BE2C (cell line): ENCODE results near the gene TBC1D22A.

Experiments
- DNase-seq: peaks from one replicate; pipeline ENCODE4 v3.0.0-alpha.2; 2020
- H3K27me3 ChIP-seq: fragments of 250-450 bp; sonication (Bioruptor Pico); 2 replicates; pipeline ENCODE4 v1.5.1; 2020; ENCODE audit warnings: mild to moderate bottlenecking
- H3K36me3 ChIP-seq: fragments of 250-450 bp; sonication (Bioruptor Pico); 2 replicates; pipeline ENCODE4 v1.5.1; 2020; ENCODE audit warnings: mild to moderate bottlenecking
- H3K4me1 ChIP-seq: fragments of 250-450 bp; sonication (Bioruptor Pico); 2 replicates; pipeline ENCODE4 v1.5.1; 2020
- H3K4me3 ChIP-seq: 2 replicates; pipeline ENCODE4 v1.5.1; 2011; ENCODE audit warnings: low read depth, low read length
- H3K9me3 ChIP-seq: fragments of 250-450 bp; sonication (Bioruptor Pico); 2 replicates; pipeline ENCODE4 v1.5.1; 2020
- CTCF ChIP-seq: IDR thresholded peaks from 2 replicates; pipeline ENCODE4 v1.5.1; 2012; ENCODE audit warnings: mild to moderate bottlenecking, low read depth, low read length

TBC1D22A gene

DNA sequence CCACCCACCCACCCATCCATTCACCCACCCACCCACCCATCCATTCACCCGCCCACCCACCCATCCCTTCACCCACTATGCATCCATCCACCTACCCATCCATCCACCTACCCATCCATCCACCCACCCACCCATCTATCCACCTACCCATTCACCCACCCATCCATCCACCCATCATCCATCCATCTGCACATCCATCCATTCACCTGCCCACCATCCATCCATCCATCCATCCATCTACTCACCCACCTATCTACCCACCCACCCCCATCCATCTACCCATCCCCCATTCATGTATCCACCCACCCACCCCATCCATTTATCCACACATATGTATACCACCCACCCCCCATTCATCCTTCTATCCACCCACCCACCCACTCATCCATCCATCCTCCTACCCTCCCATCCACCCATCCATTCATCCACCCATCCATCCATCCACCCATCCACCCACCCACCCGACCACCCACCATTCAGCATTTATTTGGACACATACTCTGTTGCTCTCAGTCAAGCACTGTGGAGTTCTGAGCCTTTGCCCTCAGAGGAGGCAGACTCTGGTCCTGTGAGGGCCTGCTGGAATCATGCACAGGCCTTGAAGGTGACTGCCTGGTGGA lies 380.1 kb downstream of the TBC1D22A start:
- no peaks in the 10 kb centered on the region for H3K9me3 ChIP-seq
- DNase-seq = no peak
- no peaks in the 10 kb centered on the region for H3K36me3 ChIP-seq
- no peak for TF ChIP-seq CTCF
- no peaks in the 10 kb centered on the region for H3K27me3 ChIP-seq
- H3K4me3 ChIP-seq = no peak overlapping the region
- H3K4me1 ChIP-seq = peaks cover 15% of the 10 kb centered on the region

- no peak overlapping the region for H3K4me3 ChIP-seq
- no peak for DNase-seq
Measured at GRCh38 chr22:47143249-47143938, 380.9 kb downstream of the TBC1D22A start.

DNA sequence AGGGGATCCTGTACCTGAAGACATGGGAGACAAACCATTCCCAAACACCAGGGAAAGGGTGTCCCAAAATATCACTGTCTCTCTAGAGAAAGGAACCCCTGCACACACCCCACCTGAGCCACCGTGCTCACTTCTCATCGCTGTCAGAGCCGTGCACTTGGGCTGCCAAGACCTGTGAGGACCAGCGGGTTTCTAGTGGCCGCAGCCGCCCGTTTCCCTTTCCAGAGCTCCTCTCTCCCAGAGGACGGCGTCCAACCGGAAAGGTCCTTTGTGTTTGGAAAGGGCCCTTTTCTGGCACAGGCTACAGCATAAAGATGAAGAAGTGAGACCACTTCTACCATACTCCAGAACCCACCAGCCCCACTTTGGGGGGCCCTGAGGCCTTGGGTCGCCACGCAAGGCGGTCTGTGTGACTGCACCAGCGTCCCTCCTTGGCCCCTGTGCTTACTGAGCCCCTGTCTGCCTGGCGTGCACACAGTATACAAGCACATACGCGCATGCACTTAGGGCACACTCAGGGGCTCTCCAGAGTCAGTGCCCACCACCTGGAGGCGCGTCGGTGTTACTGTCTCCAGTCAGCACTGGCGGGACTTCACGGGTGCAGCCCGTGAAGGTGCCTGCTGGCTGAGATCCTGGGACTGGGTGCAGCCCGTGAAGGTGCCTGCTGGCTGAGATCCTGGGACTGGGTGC lies 381.8 kb downstream of the TBC1D22A start:
- no peaks in the 10 kb centered on the region for H3K27me3 ChIP-seq
- no peak overlapping the region for H3K4me3 ChIP-seq
- H3K36me3 ChIP-seq = no peaks in the 10 kb centered on the region
- no peak for TF ChIP-seq CTCF
- H3K4me1 ChIP-seq = peaks cover 15% of the 10 kb centered on the region
- no peaks in the 10 kb centered on the region for H3K9me3 ChIP-seq
- no peak for DNase-seq

More at GRCh38 chr22:47143249-47143938, 380.9 kb downstream of the TBC1D22A start:
- no peak for TF ChIP-seq CTCF
- Histone ChIP-seq H3K9me3 (no peaks in the 10 kb centered on the region), H3K27me3 (no peaks in the 10 kb centered on the region), H3K36me3 (no peaks in the 10 kb centered on the region), H3K4me1 (peaks cover 15% of the 10 kb centered on the region)

GRCh38 chr22:47144791-47145425 lies 382.5 kb downstream of the TBC1D22A start:
- H3K9me3 ChIP-seq = no peaks in the 10 kb centered on the region
- TF ChIP-seq CTCF = no peak
- DNase-seq = no peak
- no peak overlapping the region for H3K4me3 ChIP-seq
- no peaks in the 10 kb centered on the region for H3K27me3 ChIP-seq
- peaks cover 12% of the 10 kb centered on the region for H3K4me1 ChIP-seq
- H3K36me3 ChIP-seq = no peaks in the 10 kb centered on the region

DNA sequence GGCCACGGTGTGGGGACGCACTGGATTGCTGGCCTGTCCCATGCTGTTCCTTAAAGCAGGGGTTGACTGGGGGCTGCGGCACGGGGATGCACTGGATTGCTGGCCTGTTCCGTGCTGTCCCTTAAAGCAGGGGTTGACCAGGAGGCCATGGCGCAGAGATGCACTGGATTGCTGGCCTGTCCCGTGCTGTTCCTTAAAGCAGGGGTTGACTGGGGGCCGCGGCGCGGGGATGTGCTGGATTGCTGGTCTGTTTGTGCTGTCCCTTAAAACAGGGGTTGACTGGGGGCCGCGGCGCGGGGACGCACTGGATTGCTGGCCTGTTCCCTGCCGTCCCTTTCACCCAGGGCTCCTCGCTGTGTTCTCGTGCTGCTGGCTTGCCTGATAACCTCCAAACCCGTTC lies 383.4 kb downstream of the TBC1D22A start:
- no peak for DNase-seq
- Histone ChIP-seq H3K4me3 (no peak overlapping the region), H3K9me3 (no peaks in the 10 kb centered on the region), H3K4me1 (peaks cover 5% of the 10 kb centered on the region), H3K36me3 (no peaks in the 10 kb centered on the region), H3K27me3 (no peaks in the 10 kb centered on the region)
- no peak for TF ChIP-seq CTCF

DNA sequence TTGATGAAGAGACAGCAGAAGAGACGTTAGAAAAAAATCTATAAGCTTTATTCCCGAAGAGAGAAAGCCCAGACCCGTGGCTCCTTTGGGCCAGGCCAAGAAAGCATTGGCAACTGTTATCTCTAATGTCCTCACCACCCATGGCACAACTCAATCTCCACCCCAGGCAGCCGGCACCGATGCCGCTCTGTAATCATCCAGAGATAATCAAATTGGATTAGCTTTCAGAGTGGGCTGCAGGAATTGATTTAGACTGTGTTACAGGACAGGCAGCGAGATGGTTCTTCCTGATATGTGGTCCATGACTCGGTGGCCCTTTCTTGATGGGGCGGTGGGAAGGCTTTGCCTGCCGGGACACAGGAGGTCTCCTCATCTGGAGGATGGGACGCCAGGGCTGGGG lies 383.9 kb downstream of the TBC1D22A start:
- Histone ChIP-seq H3K4me1 (peaks cover 5% of the 10 kb centered on the region), H3K4me3 (no peak overlapping the region), H3K9me3 (no peaks in the 10 kb centered on the region), H3K27me3 (no peaks in the 10 kb centered on the region), H3K36me3 (no peaks in the 10 kb centered on the region)
- TF ChIP-seq CTCF = no peak
- no peak for DNase-seq
